Mammary epithelial cell (primary cell): ENCODE measurements around the gene SLC36A2.

Source experiments
- CTCF ChIP-seq, 2 donors: IDR thresholded peaks in 1 of 2; conservative IDR thresholded peaks in 1 of 2; 2 replicates each; pipeline ENCODE4 v1.5.1; 2011 to 2012; ENCODE audit warnings: inconsistent platforms in 2 of 2, low read length in 2 of 2, mild to moderate bottlenecking in 2 of 2, control low read depth in 1 of 2, low read depth in 1 of 2; ENCODE audit not compliant: insufficient read depth in 1 of 2; ENCODE audit errors: extremely low read depth in 1 of 2
- EZH2 ChIP-seq: IDR thresholded peaks from 2 replicates; pipeline ENCODE4 v1.6.1; 2012; ENCODE audit warnings: low read length, inconsistent platforms, borderline replicate concordance

- TF ChIP-seq EZH2 (no peak), CTCF (conservative IDR thresholded peaks at IDR 0.05 in 1 of 2, IDR thresholded peaks at IDR 0.05 in 1 of 2; ENCODE audit: extremely low read depth in 1 of 2, insufficient read depth in 1 of 2, low read depth in 1 of 2, low read length in 2 of 2) (no peak)
These were observed 71.6 kb downstream of the SLC36A2 start for GRCh38 chr5:151275803-151276202.
